ENCODE measurements around the gene RNF115.
"Not testable (repeated sequence)": the region's sequence is repeated elsewhere in the genome, so short reads cannot be mapped to it uniquely, and the experiment has no call there.

RNF115 gene

GRCh38 chr1:145827966-145828365 lies 4.1 kb upstream of the RNF115 start:
- DNase-seq (ENCODE audit: low read depth in 2 of 2) = no peak

- DNase-seq (ENCODE audit: low read depth in 2 of 2) = no peak
Observed at GRCh38 chr1:145826030-145826429, 2.1 kb upstream of the RNF115 start.

GRCh38 chr1:145824499-145824842 lies 576 bp upstream of the RNF115 start:
- no peak for DNase-seq (ENCODE audit: low read depth in 2 of 2)

GRCh38 chr1:145822779-145823331 lies 1.0 kb downstream of the RNF115 start:
- not testable (repeated sequence) for DNase-seq (ENCODE audit: low read depth in 2 of 2)

GRCh38 chr1:145818095-145818494 lies 5.8 kb downstream of the RNF115 start:
- DNase-seq (ENCODE audit: low read depth in 2 of 2) = not testable (repeated sequence)

GRCh38 chr1:145812977-145813810 lies 10.7 kb downstream of the RNF115 start:
- not testable (repeated sequence) for DNase-seq (ENCODE audit: low read depth in 2 of 2)

GRCh38 chr1:145806844-145807243 lies 17.1 kb downstream of the RNF115 start:
- DNase-seq (ENCODE audit: low read depth in 2 of 2) = no peak

GRCh38 chr1:145806408-145806807 lies 17.5 kb downstream of the RNF115 start:
- no peak for DNase-seq (ENCODE audit: low read depth in 2 of 2)

GRCh38 chr1:145805057-145805456 lies 18.8 kb downstream of the RNF115 start:
- no peak for DNase-seq (ENCODE audit: low read depth in 2 of 2)

GRCh38 chr1:145804235-145805045 lies 19.5 kb downstream of the RNF115 start:
- no peak for DNase-seq (ENCODE audit: low read depth in 2 of 2)

- no peak for DNase-seq (ENCODE audit: low read depth in 2 of 2)
Observed at GRCh38 chr1:145799806-145800205, 24.1 kb downstream of the RNF115 start.

- no peak for DNase-seq (ENCODE audit: low read depth in 2 of 2)
Observed at GRCh38 chr1:145796753-145797152, 27.1 kb downstream of the RNF115 start.

- no peak for DNase-seq (ENCODE audit: low read depth in 2 of 2)
Observed at GRCh38 chr1:145795257-145795881, 28.5 kb downstream of the RNF115 start.

- DNase-seq (ENCODE audit: low read depth in 2 of 2) = no peak
Observed at GRCh38 chr1:145792484-145792883, 31.4 kb downstream of the RNF115 start.

- not testable (repeated sequence) for DNase-seq (ENCODE audit: low read depth in 2 of 2)
Observed at GRCh38 chr1:145791860-145792259, 32.0 kb downstream of the RNF115 start.

GRCh38 chr1:145788580-145788979 lies 35.3 kb downstream of the RNF115 start:
- DNase-seq (ENCODE audit: low read depth in 2 of 2) = no peak

- DNase-seq (ENCODE audit: low read depth in 2 of 2) = no peak
Observed at GRCh38 chr1:145786271-145786670, 37.6 kb downstream of the RNF115 start.

- DNase-seq (ENCODE audit: low read depth in 2 of 2) = no peak
Observed at GRCh38 chr1:145785547-145785946, 38.3 kb downstream of the RNF115 start.

GRCh38 chr1:145784409-145784808 lies 39.5 kb downstream of the RNF115 start:
- no peak for DNase-seq (ENCODE audit: low read depth in 2 of 2)

GRCh38 chr1:145782272-145783099 lies 41.4 kb downstream of the RNF115 start:
- DNase-seq (ENCODE audit: low read depth in 2 of 2) = no peak

- no peak for DNase-seq (ENCODE audit: low read depth in 2 of 2)
Observed at GRCh38 chr1:145778146-145778540, 45.8 kb downstream of the RNF115 start.
